DOHH2 (cell line): ENCODE data around the gene NCR1.
A peak's percentile ranks its signal among the peaks of the same experiment; 100 is the strongest.
"Not testable (repeated sequence)": the region's sequence is repeated elsewhere in the genome, so short reads cannot be mapped to it uniquely, and the experiment has no call there.

Experiments
- H3F3A ChIP-seq: fragments of 200-600 bp; sonication (generic), shearing (Covaris generic); 2 replicates; pipeline ENCODE4 v1.6.0; 2016; ENCODE audit warnings: antibody characterized with exemption, mild to moderate bottlenecking; ENCODE audit not compliant: control insufficient read depth, insufficient read depth
- H3K27ac ChIP-seq: fragments of 200-600 bp; sonication (generic); 2 replicates; pipeline ENCODE4 v1.5.1; 2014; ENCODE audit warnings: low read depth, mild to moderate bottlenecking, low read length, moderate library complexity
- H3K27me3 ChIP-seq: fragments of 200-600 bp; sonication (generic); 2 replicates; pipeline ENCODE4 v1.6.1; 2014; ENCODE audit warnings: mild to moderate bottlenecking, low read length, mixed read lengths; ENCODE audit not compliant: control insufficient read depth
- H3K36me3 ChIP-seq: fragments of 200-600 bp; sonication (generic); 2 replicates; pipeline ENCODE4 v1.6.1; 2014; ENCODE audit warnings: mild to moderate bottlenecking, low read length, moderate library complexity, mixed read lengths; ENCODE audit not compliant: control insufficient read depth
- H3K4me1 ChIP-seq: fragments of 200-600 bp; sonication (generic); 2 replicates; pipeline ENCODE4 v1.6.1; 2014; ENCODE audit warnings: mild to moderate bottlenecking, low read length, mixed read lengths; ENCODE audit not compliant: control insufficient read depth
- H3K4me2 ChIP-seq: fragments of 200-600 bp; sonication (generic); 2 replicates; pipeline ENCODE4 v1.6.0; 2014; ENCODE audit warnings: mild to moderate bottlenecking, low read length, moderate library complexity
- H3K4me3 ChIP-seq: fragments of 200-600 bp; sonication (generic); 2 replicates; pipeline ENCODE4 v1.5.1; 2014; ENCODE audit warnings: mild to moderate bottlenecking, low read length, mixed read lengths
- H3K79me2 ChIP-seq: fragments of 200-600 bp; sonication (generic); 2 replicates; pipeline ENCODE4 v1.6.1; 2014; ENCODE audit warnings: mild to moderate bottlenecking, low read length, mixed read lengths; ENCODE audit not compliant: control insufficient read depth
- H3K9me2 ChIP-seq: fragments of 200-600 bp; sonication (generic); replicated peaks from 2 replicates; pipeline ENCODE4 v1.6.1; 2014; ENCODE audit warnings: mild to moderate bottlenecking, low read length, mixed read lengths; ENCODE audit not compliant: control insufficient read depth
- H3K9me3 ChIP-seq: fragments of 200-600 bp; sonication (generic); 2 replicates; pipeline ENCODE4 v1.6.1; 2014; ENCODE audit warnings: antibody characterized with exemption, low read length, mixed read lengths; ENCODE audit not compliant: control insufficient read depth, insufficient read depth
- H4K20me1 ChIP-seq: fragments of 200-600 bp; sonication (generic); 2 replicates; pipeline ENCODE4 v1.6.0; 2014; ENCODE audit warnings: low read depth, mild to moderate bottlenecking, antibody characterized with exemption, low read length, moderate library complexity; ENCODE audit not compliant: control insufficient read depth, insufficient read depth
- EZH2phosphoT487 ChIP-seq: fragments of 200-600 bp; sonication (generic); IDR thresholded peaks from 2 replicates; pipeline ENCODE4 v1.6.1; 2017; ENCODE audit warnings: borderline replicate concordance, mild to moderate bottlenecking, antibody characterized with exemption, low read length, moderate library complexity, mixed read lengths
- TF ChIP-seq, protein P1 (sequence below): fragments of 200-600 bp; sonication (generic); IDR thresholded peaks from one replicate; pipeline ENCODE4 v1.5.1; 2014; ENCODE audit warnings: antibody characterized with exemption, mild to moderate bottlenecking, low read depth, low read length; ENCODE audit not compliant: poor library complexity, severe bottlenecking

Gene NCR1

GRCh38 chr19:54952591-54953344, 46.8 kb downstream of the NCR1 start:
- Histone ChIP-seq H3F3A (no peaks in the 10 kb centered on the region), H3K79me2 (no peaks in the 10 kb centered on the region), H3K27ac (no peak overlapping the region)

DNA sequence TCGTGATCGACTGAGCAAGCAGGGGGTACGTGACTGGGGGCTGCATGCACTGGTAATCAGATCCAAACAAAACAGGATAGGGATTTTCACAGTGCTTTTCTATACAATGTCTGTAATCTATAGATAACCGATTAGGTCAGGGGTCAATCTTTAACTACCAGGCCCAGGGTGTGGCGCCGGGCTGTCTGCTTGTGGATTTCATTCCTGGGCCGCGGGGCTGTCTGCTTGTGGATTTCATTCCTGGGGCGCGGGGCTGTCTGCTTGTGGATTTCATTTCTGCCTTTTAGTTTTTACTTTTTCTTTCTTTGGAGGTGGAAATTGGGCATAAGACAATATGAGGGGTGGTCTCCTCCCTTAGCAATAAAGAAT, 47.4 kb downstream of the NCR1 start:
- H3K4me2 ChIP-seq: not testable (repeated sequence)

More at GRCh38 chr19:54952591-54953344, 46.8 kb downstream of the NCR1 start:
- H3K4me3 ChIP-seq: no peak overlapping the region
- no peaks in the 10 kb centered on the region for H4K20me1 ChIP-seq
- peaks cover 24% of the 10 kb centered on the region for H3K4me1 ChIP-seq
- no peak overlapping the region for H3K4me2 ChIP-seq
- no peaks in the 10 kb centered on the region for H3K27me3 ChIP-seq
- H3K9me2 ChIP-seq: no peaks in the 10 kb centered on the region
- TF ChIP-seq EZH2phosphoT487: no peak
- TF ChIP-seq, protein P1, sequence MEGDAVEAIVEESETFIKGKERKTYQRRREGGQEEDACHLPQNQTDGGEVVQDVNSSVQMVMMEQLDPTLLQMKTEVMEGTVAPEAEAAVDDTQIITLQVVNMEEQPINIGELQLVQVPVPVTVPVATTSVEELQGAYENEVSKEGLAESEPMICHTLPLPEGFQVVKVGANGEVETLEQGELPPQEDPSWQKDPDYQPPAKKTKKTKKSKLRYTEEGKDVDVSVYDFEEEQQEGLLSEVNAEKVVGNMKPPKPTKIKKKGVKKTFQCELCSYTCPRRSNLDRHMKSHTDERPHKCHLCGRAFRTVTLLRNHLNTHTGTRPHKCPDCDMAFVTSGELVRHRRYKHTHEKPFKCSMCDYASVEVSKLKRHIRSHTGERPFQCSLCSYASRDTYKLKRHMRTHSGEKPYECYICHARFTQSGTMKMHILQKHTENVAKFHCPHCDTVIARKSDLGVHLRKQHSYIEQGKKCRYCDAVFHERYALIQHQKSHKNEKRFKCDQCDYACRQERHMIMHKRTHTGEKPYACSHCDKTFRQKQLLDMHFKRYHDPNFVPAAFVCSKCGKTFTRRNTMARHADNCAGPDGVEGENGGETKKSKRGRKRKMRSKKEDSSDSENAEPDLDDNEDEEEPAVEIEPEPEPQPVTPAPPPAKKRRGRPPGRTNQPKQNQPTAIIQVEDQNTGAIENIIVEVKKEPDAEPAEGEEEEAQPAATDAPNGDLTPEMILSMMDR: no peak
- no peaks in the 10 kb centered on the region for H3K9me3 ChIP-seq
- no peaks in the 10 kb centered on the region for H3K36me3 ChIP-seq

GRCh38 chr19:54955376-54955775, 49.4 kb downstream of the NCR1 start:
- Histone ChIP-seq H3K27me3 (no peaks in the 10 kb centered on the region), H3K79me2 (no peaks in the 10 kb centered on the region), H3K4me1 (peaks cover 31% of the 10 kb centered on the region), H4K20me1 (no peaks in the 10 kb centered on the region), H3K4me3 (no peak overlapping the region), H3K27ac (no peak overlapping the region), H3F3A (no peaks in the 10 kb centered on the region), H3K9me2 (no peaks in the 10 kb centered on the region), H3K36me3 (no peaks in the 10 kb centered on the region), H3K9me3 (no peaks in the 10 kb centered on the region), H3K4me2 (no peak overlapping the region)
- TF ChIP-seq, protein P1: no peak
- TF ChIP-seq EZH2phosphoT487: no peak

More for the DNA sequence above, 47.4 kb downstream of the NCR1 start:
- not testable (repeated sequence) for H3K4me3 ChIP-seq, H3K79me2 ChIP-seq, H3K9me3 ChIP-seq, H4K20me1 ChIP-seq, H3F3A ChIP-seq, H3K27me3 ChIP-seq, H3K9me2 ChIP-seq, H3K27ac ChIP-seq, H3K36me3 ChIP-seq
- peaks cover 24% of the 10 kb centered on the region for H3K4me1 ChIP-seq

- no peaks in the 10 kb centered on the region for H4K20me1 ChIP-seq
- TF ChIP-seq EZH2phosphoT487: no peak
- TF ChIP-seq, protein P1: no peak
- peak overlapping the region; percentile 64 for H3K4me2 ChIP-seq
- peaks cover 18% of the 10 kb centered on the region for H3K4me1 ChIP-seq
- H3K36me3 ChIP-seq: no peaks in the 10 kb centered on the region
- no peaks in the 10 kb centered on the region for H3F3A ChIP-seq
- no peaks in the 10 kb centered on the region for H3K79me2 ChIP-seq
- H3K27ac ChIP-seq: no peak overlapping the region
- no peaks in the 10 kb centered on the region for H3K9me3 ChIP-seq
- H3K9me2 ChIP-seq: no peaks in the 10 kb centered on the region
- no peaks in the 10 kb centered on the region for H3K27me3 ChIP-seq
- peak overlapping the region; percentile 51 for H3K4me3 ChIP-seq
Observed at GRCh38 chr19:54959840-54960239, 53.9 kb downstream of the NCR1 start.
